Measurements from ENCODE around the gene RASSF8.

DNA sequence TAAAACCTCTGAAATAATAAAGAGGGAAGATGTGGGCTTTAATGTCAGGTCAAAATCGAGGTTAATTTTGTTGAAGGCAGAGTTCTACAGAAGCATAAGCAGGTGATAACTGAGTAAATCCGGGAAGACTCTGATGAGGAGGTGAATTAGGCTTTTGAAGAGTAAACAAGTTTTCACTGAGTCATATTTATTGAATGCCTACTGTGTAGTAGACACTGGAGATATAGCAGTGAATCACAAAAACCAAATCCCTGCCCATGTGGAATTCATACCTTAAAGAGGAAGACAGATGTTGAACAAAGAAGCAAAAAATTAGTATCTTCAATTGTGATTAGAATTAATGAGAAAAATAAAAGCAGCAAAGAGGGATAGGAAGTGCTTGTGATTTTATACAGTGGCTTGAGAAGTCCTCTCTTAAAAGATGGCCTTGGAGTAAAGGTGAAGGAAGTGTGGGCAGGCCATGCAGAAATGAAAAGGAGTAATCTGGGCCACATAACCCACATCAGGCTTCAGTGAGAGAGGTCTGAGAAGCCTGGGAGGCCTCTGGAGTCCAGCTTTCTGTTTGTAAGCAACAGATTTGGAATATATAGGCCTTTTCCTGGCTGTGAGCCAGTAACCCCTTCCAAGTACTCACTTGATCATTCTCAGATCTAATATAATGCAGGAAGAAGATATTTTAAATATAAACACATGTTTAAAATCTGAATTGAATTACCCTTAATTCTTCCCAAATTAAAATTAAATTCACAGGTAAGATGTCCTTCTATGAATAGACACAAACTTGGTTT is 119.6 kb downstream of the RASSF8 start:
- TF ChIP-seq, protein P1, sequence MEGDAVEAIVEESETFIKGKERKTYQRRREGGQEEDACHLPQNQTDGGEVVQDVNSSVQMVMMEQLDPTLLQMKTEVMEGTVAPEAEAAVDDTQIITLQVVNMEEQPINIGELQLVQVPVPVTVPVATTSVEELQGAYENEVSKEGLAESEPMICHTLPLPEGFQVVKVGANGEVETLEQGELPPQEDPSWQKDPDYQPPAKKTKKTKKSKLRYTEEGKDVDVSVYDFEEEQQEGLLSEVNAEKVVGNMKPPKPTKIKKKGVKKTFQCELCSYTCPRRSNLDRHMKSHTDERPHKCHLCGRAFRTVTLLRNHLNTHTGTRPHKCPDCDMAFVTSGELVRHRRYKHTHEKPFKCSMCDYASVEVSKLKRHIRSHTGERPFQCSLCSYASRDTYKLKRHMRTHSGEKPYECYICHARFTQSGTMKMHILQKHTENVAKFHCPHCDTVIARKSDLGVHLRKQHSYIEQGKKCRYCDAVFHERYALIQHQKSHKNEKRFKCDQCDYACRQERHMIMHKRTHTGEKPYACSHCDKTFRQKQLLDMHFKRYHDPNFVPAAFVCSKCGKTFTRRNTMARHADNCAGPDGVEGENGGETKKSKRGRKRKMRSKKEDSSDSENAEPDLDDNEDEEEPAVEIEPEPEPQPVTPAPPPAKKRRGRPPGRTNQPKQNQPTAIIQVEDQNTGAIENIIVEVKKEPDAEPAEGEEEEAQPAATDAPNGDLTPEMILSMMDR (IDR thresholded peaks at IDR 0.05): no peak
- no peak for TF ChIP-seq POLR2A (IDR thresholded peaks at IDR 0.05)

Data from esophagus squamous epithelium (tissue), 4 donors.